NCI-H524 (cell line): Measurements from ENCODE around the gene RAB37.

ENCODE experiments used
- DNase-seq, 2 experiments: peaks; one replicate each; lab custom pipeline; 2025; lab: John Stamatoyannopoulos, UW

RAB37 gene

GRCh38 chr17:74761931-74762330 is 24.9 kb downstream of the RAB37 start:
- DNase-seq = no peak

GRCh38 chr17:74763565-74764387 is 26.7 kb downstream of the RAB37 start:
- DNase-seq = no peak

- DNase-seq = no peak
Measured at GRCh38 chr17:74764751-74765286, 27.8 kb downstream of the RAB37 start.

GRCh38 chr17:74766413-74766812 is 29.4 kb downstream of the RAB37 start:
- no peak for DNase-seq

- DNase-seq = no peak
Measured at GRCh38 chr17:74767111-74767516, 30.1 kb downstream of the RAB37 start.

GRCh38 chr17:74768069-74768762 is 31.2 kb downstream of the RAB37 start:
- no peak for DNase-seq

GRCh38 chr17:74768763-74769114 is 31.7 kb downstream of the RAB37 start:
- DNase-seq = no peak

GRCh38 chr17:74769266-74769855 is 32.3 kb downstream of the RAB37 start:
- no peak for DNase-seq

GRCh38 chr17:74769856-74770497 is 32.9 kb downstream of the RAB37 start:
- DNase-seq = no peak

GRCh38 chr17:74770498-74771318 is 33.7 kb downstream of the RAB37 start:
- peak; percentile 58 to 77 for DNase-seq

- no peak for DNase-seq
Measured at GRCh38 chr17:74771319-74771914, 34.4 kb downstream of the RAB37 start.

GRCh38 chr17:74772053-74772452 is 35.0 kb downstream of the RAB37 start:
- no peak for DNase-seq

- DNase-seq = no peak
Measured at GRCh38 chr17:74773414-74773813, 36.4 kb downstream of the RAB37 start.

GRCh38 chr17:74773871-74774286 is 36.8 kb downstream of the RAB37 start:
- DNase-seq = no peak

- no peak for DNase-seq
Measured at GRCh38 chr17:74775409-74776043, 38.5 kb downstream of the RAB37 start.

GRCh38 chr17:74776044-74776962 is 39.2 kb downstream of the RAB37 start, which contains the start of gene NAT9:
NAT9 (minus strand) TSS chr17:74776345; CDS start chr17:74775698, 647 bp downstream.
- DNase-seq = peak; percentile 97 to 100

- no peak for DNase-seq
Measured at GRCh38 chr17:74776990-74777389, 39.9 kb downstream of the RAB37 start.

GRCh38 chr17:74777901-74778515 is 41.0 kb downstream of the RAB37 start:
- no peak for DNase-seq

- DNase-seq = no peak
Measured at GRCh38 chr17:74778960-74779359, 41.9 kb downstream of the RAB37 start.
